GM21723 (cell line): ENCODE data around the gene ANXA2.
"Not testable (repeated sequence)": the region's sequence is repeated elsewhere in the genome, so short reads cannot be mapped to it uniquely, and the experiment has no call there.

Experiments used
- ATAC-seq: cut with Tn5 transposase; IDR thresholded peaks from one replicate; pipeline ENCODE4 v1.9.1; 2021; ENCODE audit warnings: mild to moderate bottlenecking, moderate library complexity; ENCODE audit not compliant: unreplicated experiment

The ANXA2 gene

GRCh38 chr15:60372227-60372626 lies 25.6 kb downstream of the ANXA2 start:
- no peak for ATAC-seq

GRCh38 chr15:60371175-60372051 lies 26.4 kb downstream of the ANXA2 start:
- no peak for ATAC-seq

GRCh38 chr15:60370869-60371136 lies 27.0 kb downstream of the ANXA2 start:
- ATAC-seq, result no peak

GRCh38 chr15:60370105-60370868 lies 27.5 kb downstream of the ANXA2 start:
- ATAC-seq, result no peak

- ATAC-seq, result no peak
Observed at GRCh38 chr15:60369696-60370095, 28.1 kb downstream of the ANXA2 start.

DNA sequence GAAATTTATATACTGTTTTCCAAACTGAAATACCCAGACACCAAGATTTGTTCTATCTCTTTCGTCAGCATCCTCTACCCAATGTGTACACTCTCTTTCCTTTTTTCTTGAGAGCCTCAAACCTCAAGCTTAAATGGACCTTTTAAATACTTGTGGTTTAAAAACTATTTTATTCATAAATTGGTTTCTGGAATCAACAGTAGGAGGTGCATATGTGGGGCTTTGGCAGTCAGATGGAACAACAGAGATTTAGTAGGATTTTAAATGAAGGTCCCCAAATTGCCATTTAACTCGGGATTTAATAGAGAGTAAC lies 33.2 kb downstream of the ANXA2 start:
- ATAC-seq, result no peak

GRCh38 chr15:60363903-60364611 lies 33.7 kb downstream of the ANXA2 start:
- no peak for ATAC-seq

DNA sequence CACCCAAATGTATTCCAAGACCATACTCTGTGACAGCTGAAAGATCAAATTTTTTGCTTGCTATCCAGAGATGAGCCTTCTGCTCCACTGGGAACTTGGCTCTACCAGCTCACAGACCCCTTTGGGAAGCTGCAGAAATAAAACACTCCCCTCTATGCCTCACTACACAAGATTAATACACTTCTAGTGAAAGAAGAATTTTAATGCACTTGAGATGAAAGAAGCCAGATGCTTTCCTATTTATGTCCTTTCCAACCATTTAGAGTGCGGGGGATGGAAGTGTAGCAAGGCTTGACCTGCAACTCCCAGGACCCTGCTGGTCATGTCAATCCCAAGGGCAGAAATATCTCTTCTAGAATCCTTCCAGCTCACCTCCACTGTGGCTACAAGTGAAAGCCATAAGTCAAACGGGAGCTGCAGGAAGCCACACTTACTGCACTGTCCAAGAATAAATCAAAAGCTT lies 34.7 kb downstream of the ANXA2 start:
- ATAC-seq, result no peak

DNA sequence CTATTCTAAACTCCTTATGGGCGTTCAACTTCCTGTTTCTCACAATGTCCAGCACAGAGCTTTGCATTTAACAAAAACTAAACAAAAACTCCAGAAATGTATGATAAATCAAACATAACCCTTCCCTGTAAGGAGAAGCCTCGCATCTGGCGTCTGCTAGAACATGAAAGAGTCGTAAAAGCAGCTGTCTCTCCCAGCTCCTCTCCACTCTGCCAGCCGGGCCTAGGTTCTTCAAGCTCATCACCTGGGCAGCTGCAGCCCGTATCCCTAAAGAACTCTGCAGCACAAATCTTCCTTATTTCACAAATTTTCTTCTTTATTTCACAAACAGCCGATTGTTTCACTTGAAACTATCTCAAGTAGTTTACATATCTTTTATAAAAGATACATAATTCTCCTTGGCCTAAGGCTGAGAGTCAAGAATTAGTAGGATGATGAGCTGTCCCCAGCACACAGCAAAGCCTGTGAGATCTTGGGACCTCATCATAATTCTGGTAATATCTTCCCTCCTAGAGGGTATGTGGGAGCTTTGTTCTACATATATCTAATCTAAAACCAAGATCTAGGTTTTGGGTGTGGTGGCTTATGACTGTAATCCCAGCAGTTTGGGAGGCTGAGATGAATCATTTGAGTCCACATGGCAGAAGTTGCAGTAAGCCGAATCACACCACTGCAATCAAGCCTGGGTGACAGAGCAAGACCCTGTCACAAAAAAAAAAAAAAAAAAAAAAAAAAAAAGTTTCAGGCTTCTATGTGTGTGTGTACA lies 35.3 kb downstream of the ANXA2 start:
- ATAC-seq, result no peak

GRCh38 chr15:60359738-60360137 lies 38.0 kb downstream of the ANXA2 start:
- not testable (repeated sequence) for ATAC-seq

DNA sequence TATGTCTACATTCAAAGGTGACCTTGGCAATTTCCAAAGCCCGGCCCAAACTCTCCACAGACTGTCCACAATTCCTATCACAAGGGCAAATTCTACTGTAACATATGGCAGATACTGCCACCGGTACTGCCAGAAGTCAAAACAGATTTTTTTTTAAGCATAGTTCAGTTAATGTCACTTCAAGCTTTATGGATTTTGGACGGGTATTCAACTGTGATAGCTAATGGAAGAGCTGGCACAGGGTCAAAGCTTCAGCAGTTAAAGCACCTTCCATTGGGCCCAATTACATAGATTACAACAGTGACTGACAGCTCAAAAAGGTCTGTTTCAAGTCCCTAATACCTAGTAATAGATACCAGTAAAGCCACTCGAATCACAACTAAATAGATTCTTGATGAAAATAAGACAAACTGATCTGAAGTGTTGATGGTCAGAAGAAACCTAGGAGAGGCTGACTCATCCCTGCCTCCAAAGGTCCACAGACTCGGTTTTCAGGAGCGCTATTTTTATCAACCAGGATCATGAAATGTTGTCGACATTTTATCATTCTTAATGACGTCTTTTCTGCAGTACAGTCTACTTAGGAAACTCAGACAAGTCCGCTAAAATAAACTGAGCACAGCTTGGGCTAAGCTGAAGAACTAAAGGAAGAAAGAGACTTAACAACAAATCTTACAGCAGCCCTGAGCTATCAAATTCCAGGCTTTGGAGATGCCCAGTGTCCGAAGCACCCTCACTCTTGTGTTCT lies 38.7 kb downstream of the ANXA2 start:
- no peak for ATAC-seq

DNA sequence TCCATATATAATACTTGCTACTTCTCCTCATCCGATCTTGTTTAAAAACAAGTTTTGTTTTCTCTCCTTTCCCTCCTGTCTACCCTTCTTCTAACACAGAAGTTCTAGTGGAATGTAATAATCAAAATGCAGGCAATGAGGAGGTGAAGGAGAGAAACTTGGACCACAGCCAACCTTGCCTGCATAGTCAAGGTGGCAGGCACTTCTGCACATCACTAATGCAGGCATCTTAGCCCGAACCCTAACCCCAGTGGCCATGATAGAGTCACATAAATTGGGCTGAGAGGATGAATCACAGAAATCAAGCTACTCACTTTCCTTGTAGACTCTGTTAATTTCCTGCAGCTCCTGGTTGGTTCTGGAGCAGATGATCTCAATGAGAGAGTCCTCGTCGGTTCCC lies 41.0 kb downstream of the ANXA2 start:
- no peak for ATAC-seq

GRCh38 chr15:60355148-60355857 lies 42.5 kb downstream of the ANXA2 start:
- ATAC-seq, result no peak

GRCh38 chr15:60353245-60353920 lies 44.4 kb downstream of the ANXA2 start:
- no peak for ATAC-seq

DNA sequence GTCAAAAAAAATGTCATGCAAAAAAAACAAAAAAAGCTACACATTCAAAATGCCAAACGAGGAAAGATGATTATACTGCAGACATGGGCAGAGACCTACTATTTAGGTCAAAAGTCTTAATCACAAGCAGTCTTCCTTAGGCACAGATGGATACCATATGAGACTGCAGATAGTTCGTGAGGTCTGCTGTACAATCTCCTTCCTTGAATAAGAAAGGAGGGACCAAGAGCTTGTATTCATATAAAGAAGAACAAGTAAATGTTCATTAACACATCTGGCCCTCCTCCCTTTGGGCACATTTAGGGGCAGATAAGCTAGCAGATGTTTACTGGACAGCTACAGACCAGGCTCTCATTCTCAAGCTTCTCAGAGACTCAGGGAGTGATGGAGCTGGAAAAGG lies 45.3 kb downstream of the ANXA2 start:
- ATAC-seq, result no peak

DNA sequence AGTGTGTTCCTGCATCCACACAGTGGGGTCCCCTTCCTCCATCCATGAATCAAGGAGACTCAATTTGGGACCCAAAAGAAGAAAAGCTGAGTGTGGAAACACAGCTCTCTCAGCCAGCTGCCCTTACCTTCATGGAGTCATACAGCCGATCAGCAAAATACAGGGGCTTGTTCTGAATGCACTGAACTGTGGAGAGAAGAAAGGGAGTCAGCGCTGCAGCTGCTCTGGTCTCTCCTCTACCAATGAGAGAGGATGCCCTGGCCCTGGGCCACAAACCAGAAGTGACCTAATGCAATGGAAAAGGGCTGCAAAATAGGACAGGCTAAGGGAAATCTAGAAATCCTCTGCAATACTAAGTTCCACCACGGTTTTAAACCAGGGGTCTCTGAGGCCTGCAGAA lies 46.7 kb downstream of the ANXA2 start:
- no peak for ATAC-seq

GRCh38 chr15:60350108-60350507 lies 47.7 kb downstream of the ANXA2 start:
- ATAC-seq, result no peak

- no peak for ATAC-seq
Observed at GRCh38 chr15:60349589-60349988, 48.2 kb downstream of the ANXA2 start.

DNA sequence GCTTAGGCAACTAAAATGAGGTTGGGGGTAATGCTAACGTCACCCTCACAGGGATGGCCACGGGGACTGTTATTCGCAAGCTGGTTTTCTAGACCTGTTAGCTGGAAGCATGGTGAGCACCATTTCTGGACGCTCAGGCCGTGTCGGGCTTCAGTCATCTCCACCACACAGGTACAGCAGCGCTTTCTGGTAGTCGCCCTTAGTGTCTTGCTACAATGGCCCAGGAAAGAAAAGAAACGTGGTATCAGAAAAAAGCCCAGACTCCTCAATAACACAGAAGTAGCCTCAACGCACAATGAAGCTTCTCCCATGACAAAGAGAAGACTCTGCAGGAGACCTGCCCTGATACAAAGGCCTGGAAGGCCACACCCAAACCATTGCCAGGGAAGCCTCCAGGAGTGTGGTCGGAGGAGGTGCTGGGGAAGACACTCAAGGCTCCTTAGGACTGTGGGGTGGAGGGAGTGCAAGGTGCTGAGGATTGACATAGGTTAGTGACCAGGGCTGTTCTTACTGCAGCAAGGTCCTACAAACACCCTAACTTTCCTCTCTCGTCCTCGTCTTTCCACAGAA lies 50.2 kb downstream of the ANXA2 start:
- ATAC-seq, result no peak
